HG02678 (cell line): ENCODE results near the gene WT1.
A peak's percentile ranks its signal among the peaks of the same experiment; 100 is the strongest.

ENCODE experiments used
- ATAC-seq: cut with Tn5 transposase; IDR thresholded peaks from one replicate; pipeline ENCODE4 v1.9.1; 2021; ENCODE audit warnings: mild to moderate bottlenecking, moderate library complexity; ENCODE audit not compliant: unreplicated experiment

The WT1 gene

DNA sequence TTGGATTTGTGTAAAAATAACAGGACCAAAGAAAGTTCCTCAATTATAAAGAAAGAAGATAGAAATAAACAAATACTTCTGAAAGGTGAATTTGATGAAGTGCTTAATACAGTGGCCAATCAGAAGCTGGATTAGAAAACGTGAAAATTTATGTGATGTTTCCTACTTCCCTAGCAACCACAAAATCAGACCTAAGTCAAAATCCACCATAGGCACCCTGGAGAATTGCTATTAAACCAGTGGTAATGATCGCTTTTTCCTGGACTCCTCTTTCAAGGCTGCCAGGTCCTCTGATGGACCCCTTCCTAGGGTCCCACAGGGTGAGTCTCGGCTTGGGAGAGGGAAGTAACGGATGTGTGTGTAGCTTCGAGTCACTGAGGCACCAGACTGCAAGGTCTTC is 9.6 kb downstream of the WT1 start:
- no peak for ATAC-seq

DNA sequence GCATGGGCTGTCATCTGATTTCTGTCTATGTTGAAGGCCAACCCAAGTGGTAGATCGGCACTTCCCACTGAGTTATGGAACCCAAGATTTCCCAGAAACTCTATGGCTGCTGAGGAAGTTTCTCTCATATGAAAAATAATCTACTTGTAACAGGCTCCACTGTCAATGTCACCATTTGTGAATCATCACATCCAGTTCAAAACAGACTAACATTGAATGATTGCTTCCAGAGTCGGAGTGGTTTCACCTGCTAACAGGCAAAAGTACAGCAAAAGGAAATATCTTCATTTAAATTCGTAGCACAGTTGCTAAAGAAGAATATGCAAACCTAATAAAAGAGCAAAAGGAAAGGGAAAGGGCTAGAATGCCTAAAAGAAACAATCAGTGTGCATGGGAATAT is 12.8 kb downstream of the WT1 start:
- no peak for ATAC-seq

DNA sequence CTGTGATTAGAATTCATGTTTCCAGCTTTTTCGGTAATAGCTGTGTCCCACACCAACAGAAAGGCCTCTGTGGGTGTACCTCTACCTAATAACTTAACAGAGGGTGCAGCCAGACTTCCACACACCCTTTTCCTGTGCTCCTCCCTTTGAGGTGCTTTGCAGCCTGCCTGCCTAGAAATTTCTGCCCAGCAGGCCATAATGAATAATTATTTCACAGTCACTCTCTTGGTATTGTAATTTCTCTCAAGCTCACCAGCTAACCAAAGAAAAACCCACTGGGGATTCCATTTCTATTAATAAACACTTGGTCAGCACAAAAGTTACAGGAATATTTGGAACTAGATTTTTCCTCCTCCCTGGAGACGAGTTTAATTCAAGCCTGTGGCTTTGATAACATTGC is 13.3 kb downstream of the WT1 start:
- ATAC-seq: no peak

DNA sequence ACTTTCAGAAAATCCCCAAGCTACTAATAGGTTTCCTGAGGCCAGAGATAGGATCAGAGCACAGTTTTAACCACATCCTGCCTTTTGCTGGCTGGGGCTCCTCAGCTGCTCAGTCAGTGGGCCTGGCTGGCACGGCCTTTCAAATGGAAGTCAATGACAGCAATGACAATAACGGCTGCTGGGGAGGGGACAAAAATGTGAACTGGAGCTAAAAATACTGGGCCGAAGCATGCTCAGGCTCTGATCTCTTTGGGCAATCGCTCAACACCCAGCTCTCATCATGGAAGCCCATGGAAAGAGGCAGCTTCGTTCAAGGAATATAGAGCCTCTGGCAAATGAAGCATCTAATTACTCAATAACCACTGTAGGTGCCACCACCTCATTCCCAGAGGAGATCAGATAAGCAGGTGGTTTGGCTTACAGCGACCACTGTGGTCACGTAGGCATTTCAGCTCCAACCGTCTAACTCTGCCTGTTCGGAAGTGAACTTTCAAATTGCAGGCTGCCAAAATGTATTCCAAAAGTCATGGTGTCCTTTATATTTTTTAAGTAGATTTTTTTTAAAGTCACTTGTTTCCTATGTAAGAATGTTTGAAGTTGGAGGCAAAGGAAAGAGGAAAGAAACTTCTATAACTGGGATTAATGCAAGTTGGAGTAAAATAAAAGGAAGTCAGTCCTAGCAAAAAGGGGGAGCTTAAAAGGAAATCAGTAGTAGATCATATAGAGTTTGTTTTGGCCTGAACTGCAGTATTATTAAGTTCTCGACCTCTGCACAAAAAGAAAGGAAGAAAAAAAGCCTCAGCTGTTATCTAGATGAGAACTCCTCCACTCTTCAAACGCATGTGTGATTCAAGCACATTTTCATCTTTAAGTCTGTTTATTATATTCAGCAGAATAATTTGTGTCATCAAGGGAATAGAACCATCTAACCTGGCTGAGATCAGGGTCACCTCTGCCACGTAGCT is 14.1 kb downstream of the WT1 start:
- peak; percentile 88 for ATAC-seq

DNA sequence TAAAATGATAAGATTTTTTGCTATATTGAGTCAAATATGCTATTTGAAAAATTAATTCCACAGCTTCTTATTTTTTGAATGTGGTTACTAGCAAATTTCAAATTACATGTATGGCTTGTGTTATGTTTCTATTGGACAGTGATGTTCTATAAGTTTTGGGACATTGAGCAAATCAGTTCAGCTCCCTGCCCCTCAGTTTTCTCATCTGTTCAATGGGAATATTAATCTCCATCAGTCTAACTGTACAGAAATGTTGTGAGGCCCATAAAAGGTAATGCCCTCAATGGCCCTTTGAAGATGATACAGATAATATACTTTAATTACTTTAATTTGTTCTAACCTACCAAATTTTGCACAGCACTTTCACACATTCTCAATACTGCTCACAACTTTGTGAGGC is 15.2 kb downstream of the WT1 start:
- no peak for ATAC-seq

DNA sequence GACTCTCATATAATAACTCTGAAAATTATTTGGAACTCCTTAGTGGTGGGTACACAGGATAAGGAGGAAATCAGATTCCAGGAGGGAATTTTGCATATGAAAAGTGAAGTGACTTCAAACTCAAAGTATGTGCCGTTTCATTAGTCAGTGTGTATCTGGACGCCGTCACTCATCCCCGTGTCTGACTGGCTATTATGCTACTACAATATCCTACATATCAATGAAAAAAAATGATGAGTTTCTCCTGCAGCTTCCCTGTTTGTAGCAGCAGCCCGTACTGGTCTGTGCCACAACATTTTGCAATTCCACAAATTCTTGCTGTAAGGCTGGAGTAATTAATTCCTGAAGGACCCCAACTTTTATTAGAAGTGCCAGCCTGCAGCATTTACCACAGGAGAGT is 16.5 kb downstream of the WT1 start:
- no peak for ATAC-seq

DNA sequence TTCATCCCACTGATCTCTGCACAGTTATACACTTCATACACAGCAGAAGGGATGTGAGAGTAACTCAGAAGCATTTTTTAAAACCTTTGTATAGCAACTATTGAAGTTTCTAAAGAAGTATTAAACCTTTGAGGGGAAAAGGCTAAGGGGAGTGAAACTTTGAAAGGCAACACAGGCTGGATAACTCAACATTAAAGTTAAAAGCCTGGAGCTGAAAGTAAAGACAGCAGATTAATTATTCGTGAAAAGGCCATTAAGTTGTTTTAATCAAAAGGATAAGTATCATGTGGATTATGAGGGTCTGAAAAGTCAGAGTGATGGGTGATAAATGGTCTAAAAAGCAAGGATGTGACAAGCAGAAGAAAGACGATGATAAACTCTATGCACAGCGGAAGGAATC is 17.5 kb downstream of the WT1 start:
- no peak for ATAC-seq

DNA sequence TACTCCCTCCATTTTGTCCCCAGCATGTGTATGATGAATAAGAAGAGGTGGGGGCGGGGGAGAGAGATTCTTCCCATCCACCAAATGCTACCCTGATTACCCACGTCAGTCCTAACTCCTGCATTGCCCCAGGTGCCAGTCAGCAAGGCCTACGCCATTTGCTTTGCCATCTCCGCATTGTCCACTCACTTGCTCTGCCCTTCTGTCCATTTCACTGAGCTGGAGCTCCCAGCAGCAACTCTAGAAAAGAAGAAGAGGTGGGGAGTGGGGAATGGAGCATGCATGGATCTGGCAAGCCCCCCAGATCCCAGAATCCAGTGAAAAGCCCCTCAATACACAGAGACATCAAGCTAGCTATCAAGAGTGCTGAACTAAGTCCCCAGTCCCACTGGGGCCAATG is 19.0 kb downstream of the WT1 start:
- no peak for ATAC-seq

DNA sequence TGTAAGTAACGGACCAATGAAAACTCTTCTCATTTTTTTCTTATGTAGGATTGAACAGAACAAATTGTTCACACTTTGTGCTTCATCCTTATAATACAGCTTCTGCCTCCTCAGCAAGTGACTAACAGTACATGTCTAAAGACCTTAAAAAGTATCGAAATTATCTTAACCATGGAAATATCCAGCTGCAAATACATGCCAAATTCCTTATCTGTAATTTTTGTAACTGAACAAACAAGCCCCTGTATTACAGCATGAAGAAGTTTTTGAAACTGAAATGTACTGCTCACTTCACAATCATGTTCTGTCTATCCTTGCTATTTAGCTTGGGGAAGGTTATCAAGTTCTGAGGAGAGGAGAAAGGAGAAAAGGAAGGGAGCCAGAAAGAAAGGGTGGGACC is 20.4 kb downstream of the WT1 start:
- no peak for ATAC-seq

DNA sequence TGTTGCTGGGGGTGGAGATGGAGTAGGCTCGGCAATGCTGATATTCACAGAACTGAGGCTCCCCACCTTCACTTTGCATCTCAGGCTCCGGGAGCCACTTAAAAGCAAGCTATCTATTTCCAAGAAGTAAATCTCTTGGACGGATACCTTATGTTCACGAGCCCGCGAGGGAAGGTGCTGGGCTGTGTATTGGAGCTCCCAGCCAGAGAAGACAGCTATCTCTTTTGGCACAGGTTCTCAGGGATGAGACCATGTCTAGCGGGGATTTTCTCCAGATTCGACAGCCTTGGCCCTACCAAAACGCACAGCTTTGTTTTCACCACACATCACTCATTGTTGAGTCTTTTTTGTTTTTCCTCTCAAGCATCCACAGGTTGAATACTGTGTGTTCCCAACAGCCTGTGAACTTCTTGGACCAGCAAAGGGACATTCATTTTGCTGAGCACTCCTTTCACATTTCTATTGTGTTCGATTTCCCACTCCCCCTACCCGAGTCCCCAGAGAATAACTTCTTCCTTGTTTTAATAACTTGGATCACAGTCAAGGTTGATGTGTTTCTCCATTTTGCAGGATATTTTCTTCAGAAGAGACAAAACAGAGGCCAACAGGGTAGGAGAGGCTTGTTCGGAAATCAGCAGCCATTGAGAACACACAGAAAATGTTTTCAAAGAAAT is 23.3 kb downstream of the WT1 start:
- ATAC-seq: no peak

DNA sequence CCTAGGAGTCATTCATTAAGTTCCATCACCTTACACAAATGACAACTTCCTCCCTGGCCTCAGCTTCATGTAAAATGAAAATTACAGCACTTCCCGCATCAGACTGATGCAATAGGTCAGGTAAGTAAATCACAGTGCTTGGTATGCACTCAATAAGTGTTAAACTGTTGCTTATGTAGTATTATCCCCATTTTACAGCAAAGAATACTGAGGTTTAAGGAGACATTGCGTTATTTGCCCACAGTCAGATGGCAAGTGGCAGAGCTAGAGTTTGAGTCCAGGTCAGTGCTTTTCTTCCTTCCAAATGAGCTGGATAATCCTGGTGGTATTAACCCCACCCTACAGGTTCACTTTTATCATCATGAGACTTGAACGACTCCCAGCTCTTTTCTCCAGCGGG is 29.7 kb downstream of the WT1 start:
- ATAC-seq: no peak

DNA sequence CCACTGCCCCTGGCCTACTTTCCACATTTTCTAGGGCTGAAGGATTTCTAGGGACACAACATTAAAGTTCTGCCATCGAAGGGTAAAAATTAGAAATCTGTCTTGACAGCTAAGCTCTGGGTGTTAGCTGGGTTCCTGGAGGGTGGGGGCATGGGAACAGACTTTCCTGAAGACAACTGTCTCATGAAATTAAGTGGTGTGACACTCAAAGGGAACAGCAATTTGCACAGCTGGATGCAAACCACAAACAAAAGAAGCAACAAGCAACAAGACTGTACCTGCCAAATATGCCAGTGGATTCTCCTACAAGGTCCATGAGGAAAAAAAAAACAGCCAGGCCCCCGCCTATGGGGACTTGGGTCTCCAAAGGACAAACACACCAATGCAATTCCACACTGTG is 32.5 kb downstream of the WT1 start:
- no peak for ATAC-seq

DNA sequence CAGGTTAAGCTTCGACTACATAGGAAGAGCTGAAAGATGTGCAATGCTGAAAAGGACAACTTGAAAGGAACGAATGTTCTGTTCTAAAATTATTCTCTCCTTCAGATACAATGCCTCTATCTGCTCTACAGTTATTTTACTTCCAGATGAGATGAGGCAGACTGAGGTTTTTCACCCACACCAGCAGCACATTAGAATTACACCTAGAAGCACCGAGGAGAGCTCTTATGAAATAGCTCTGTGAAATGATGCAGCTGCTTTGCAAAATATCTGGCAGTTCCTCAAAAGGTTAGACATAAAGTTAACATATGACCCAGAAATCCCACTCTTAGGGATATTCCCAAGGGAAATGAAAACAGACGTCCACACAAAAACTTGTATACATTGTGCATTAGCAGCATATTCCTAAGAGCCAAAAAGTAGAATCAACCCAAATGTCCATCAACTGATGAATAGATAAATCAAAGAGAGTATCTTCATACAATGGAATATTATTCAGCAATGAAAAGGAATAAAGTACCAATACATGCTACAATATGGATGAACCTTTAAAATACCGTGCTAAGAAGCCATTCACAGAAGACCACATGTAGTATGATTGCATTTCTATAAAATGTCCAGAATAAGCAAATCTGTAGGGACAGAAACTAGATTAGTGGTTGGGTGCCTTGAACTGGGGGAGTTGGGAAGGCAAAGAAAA is 34.5 kb downstream of the WT1 start:
- no peak for ATAC-seq

DNA sequence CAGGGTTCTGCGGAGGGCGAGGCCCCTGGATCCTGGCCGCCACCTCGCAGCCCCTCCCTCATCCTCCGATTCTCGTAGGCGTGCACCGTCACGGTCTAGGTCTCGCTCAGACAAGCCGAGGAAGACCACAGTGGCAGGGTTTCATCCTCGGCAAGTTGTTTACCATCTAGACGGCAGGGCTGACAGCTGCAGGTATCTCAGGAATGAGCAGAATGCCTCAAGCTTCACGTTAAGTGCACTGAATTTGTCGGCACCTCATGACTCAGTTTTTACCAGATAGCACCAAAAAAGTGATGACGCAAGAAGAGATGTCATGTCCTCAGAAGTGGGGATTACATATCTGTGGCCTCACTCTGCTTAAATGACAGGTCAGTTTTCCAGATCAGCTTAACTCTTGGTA is 35.1 kb downstream of the WT1 start:
- ATAC-seq: no peak

DNA sequence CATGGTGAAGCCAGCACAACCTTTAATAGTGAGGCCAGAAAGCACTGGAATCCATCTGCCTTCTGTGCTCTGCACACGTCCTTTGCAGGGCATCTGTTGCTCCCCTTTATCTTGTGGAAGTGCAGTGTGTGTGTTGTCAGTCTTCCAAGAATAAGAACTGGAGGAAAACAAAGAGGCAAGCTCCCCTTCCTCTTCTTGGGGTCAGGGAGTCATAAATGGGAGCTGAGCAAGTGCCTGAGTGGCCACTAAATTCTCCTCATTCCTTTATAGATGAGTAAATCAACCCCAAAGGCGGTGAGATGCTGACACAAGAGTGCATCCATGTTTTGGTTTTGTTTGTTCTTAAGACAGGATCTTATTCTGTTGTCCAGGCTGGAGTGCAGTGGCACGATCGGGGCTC is 38.3 kb downstream of the WT1 start:
- no peak for ATAC-seq

DNA sequence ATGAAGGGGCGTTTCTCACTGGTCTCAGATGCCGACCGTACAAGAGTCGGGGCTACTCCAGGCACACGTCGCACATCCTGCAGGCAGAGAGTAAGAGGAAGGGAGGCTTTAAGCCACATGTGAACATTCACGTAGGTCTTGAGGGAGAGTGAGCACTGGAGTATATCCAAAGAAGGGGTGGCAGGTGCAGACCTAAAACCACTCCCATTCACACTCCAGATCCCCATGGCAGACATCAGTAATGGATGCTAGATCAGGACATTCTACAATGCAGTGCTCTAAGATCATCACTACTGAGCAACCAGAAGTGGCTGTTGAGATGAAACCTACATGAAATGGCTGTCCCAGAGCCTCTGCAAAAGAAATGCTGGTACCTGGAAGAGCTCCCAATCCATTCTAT is 39.0 kb downstream of the WT1 start:
- peak; percentile 46 for ATAC-seq

DNA sequence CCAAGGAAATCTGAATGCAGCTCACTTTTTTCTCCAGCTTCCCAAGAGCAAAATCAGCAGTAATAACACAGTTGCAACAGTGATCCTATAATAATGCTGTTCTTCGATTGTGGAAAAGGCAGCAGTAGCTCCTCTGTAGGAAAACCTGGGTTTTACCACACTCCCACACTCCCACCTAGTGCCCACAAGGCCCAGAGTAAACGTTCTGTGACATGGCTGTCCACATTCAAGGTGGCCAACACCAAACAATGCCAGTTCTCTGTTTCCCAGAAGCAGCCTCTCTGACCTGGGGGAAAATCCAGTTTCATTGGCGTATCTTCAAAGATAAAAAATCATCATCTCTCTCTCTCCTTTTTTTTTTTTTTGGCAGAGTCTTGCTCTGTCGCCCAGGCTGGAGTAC is 40.2 kb downstream of the WT1 start:
- ATAC-seq: no peak

DNA sequence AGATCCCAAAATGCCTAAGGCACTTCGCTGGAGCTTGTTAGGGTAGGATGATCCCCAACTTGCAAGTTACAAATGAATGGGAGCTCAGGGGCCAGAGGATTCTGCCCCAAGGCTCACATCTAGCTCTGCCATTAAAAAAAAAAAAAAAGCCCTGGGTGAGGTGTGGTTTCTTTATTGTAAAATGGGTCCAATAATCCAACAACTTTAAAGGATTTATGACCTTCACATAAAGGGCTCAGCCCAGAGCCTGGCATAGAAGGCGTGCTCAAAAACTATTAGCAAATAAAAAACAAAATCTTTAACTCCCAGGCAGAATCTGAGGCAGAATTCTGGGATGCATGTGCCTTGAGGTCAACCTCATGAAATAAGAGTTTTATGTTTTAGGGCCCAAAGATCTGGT is 42.5 kb downstream of the WT1 start:
- ATAC-seq: no peak

DNA sequence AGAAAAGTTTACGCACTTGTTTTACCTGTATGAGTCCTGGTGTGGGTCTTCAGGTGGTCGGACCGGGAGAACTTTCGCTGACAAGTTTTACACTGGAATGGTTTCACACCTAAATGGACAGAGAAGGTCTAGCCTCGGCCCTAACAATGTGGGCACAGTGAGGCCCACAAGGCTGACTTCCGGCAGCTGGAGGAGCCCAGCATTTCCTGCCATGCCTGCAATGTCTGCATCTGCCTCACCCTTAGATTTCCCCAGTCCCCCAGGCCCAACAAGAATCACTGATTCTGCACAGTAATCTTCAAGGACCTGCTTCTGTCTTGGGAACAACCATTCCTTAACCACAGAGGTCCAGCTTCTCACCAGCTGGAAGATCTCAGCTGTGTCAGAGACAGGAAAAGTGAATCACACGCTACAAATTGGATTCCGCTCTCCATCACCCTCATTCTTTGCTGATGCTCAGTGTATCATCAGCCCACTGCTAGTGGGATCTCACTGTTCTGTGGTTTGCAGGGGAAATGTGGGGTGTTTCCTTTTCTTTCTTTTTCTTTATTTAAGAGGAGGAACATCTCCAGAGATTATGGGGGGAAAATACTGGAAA is 43.3 kb downstream of the WT1 start:
- ATAC-seq: no peak

DNA sequence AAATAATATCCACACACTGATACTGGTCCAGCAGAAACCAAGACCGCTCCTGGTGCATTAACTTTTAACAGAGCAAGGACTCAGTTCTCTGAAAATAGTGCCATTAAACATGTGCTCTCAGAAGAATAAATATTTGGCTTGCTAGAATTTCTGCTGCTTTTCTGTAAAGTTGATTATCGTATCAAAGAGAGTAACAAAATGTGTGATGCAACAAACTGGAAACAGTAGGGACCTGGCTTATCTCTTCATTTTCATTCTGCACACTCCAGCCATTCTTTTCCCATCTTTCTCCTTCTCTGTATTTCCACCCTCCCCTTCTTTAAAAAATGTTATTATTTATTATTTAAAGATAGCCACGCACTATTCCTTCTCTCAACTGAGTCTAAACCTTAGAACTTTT is 43.9 kb downstream of the WT1 start:
- ATAC-seq: no peak

DNA sequence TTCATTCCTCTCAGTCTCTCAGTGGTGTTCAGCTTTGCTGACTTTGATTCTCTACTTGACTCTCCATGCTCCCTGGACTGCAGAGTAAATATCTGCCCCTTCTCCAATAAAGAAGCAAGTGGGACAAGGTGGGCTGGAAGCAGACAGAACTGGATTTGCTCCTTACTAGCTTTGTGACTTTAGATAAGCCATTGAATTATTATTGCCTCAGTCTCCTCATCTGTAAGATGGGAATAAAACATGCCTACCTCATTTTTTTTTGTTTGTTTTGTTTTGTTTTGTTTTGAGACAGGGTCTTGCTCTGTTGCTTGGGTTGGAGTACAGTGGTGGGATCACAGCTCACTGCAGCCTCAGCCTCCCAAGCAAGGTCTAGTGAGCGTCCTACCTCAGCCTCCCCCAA is 44.6 kb downstream of the WT1 start:
- no peak for ATAC-seq
